Measurements from ENCODE around the gene CALD1. TPM values are rescaled to one million over a fixed set of nuclear protein-coding genes. Genes with fewer than 3 reads are reported as not detected.

Gene CALD1
- total RNA-seq, 1 experiment from 2014 or later: 147 TPM

- TF ChIP-seq ELF4 (CRISPR knock-in tag; IDR thresholded peaks at IDR 0.05; ENCODE audit: low read depth) (no peak), NR1H2 (CRISPR knock-in tag; IDR thresholded peaks at IDR 0.05) (no peak), ETV6 (CRISPR knock-in tag; IDR thresholded peaks at IDR 0.05) (0 out of 2 replicates have a peak, but pooled peaks have one; percentile 31), CREM (CRISPR knock-in tag; IDR thresholded peaks at IDR 0.05) (no peak), USF1 (CRISPR knock-in tag; IDR thresholded peaks at IDR 0.05) (no peak), ZNF121 (CRISPR knock-in tag; IDR thresholded peaks at IDR 0.05) (no peak), E2F1 (CRISPR knock-in tag; IDR thresholded peaks at IDR 0.05) (no peak), TEAD1 (CRISPR knock-in tag; IDR thresholded peaks at IDR 0.05) (no peak; the same call in 1 of the 2 replicates), ZNF396 (CRISPR knock-in tag; IDR thresholded peaks at IDR 0.05; ENCODE audit: borderline replicate concordance) (no peak)
- TF ChIP-seq, protein P1, sequence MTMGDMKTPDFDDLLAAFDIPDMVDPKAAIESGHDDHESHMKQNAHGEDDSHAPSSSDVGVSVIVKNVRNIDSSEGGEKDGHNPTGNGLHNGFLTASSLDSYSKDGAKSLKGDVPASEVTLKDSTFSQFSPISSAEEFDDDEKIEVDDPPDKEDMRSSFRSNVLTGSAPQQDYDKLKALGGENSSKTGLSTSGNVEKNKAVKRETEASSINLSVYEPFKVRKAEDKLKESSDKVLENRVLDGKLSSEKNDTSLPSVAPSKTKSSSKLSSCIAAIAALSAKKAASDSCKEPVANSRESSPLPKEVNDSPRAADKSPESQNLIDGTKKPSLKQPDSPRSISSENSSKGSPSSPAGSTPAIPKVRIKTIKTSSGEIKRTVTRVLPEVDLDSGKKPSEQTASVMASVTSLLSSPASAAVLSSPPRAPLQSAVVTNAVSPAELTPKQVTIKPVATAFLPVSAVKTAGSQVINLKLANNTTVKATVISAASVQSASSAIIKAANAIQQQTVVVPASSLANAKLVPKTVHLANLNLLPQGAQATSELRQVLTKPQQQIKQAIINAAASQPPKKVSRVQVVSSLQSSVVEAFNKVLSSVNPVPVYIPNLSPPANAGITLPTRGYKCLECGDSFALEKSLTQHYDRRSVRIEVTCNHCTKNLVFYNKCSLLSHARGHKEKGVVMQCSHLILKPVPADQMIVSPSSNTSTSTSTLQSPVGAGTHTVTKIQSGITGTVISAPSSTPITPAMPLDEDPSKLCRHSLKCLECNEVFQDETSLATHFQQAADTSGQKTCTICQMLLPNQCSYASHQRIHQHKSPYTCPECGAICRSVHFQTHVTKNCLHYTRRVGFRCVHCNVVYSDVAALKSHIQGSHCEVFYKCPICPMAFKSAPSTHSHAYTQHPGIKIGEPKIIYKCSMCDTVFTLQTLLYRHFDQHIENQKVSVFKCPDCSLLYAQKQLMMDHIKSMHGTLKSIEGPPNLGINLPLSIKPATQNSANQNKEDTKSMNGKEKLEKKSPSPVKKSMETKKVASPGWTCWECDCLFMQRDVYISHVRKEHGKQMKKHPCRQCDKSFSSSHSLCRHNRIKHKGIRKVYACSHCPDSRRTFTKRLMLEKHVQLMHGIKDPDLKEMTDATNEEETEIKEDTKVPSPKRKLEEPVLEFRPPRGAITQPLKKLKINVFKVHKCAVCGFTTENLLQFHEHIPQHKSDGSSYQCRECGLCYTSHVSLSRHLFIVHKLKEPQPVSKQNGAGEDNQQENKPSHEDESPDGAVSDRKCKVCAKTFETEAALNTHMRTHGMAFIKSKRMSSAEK (CRISPR knock-in tag; IDR thresholded peaks at IDR 0.05; ENCODE audit: borderline replicate concordance): no peak
- TF ChIP-seq, protein P2, sequence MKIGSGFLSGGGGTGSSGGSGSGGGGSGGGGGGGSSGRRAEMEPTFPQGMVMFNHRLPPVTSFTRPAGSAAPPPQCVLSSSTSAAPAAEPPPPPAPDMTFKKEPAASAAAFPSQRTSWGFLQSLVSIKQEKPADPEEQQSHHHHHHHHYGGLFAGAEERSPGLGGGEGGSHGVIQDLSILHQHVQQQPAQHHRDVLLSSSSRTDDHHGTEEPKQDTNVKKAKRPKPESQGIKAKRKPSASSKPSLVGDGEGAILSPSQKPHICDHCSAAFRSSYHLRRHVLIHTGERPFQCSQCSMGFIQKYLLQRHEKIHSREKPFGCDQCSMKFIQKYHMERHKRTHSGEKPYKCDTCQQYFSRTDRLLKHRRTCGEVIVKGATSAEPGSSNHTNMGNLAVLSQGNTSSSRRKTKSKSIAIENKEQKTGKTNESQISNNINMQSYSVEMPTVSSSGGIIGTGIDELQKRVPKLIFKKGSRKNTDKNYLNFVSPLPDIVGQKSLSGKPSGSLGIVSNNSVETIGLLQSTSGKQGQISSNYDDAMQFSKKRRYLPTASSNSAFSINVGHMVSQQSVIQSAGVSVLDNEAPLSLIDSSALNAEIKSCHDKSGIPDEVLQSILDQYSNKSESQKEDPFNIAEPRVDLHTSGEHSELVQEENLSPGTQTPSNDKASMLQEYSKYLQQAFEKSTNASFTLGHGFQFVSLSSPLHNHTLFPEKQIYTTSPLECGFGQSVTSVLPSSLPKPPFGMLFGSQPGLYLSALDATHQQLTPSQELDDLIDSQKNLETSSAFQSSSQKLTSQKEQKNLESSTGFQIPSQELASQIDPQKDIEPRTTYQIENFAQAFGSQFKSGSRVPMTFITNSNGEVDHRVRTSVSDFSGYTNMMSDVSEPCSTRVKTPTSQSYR (CRISPR knock-in tag; IDR thresholded peaks at IDR 0.05): no peak
Observed at GRCh38 chr7:134778941-134779740, at the start of gene CALD1 (continued).

DNA sequence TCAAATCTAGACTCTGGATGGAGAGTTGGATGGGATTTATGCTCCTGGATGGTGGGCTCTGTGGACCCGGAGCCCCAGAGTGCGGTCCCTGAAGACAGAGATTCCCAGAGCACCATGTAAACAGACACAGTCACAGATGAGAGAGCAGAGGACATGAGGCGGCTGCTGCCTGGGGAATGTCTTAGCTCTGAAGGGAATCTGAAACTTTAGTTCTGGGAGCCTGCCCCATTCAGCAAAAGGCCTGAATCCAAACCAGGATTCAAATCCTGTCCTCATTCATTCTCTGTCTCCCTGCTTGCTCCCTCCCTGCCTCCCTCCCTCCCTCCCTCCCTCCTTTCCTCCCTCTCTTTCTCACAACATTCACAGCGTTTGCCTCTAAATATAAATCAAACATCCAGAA, 49.5 kb upstream of the CALD1 start:
- no peaks in the 10 kb centered on the region for H3K4me1 Mint-ChIP-seq
- no peaks in the 10 kb centered on the region for H3K9me3 Mint-ChIP-seq
- H3K36me3 Mint-ChIP-seq: no peaks in the 10 kb centered on the region
- ChIA-PET POLR2A (no interaction called here), CTCF (interaction anchor here (0.7 kb wide), 1 partner anchor 20 kb away, joined by 3 read pairs; no protein-coding TSS in a partner anchor)
- no peak for ATAC-seq
- no peak for DNase-seq (ENCODE audit: low spot score)
- TF ChIP-seq JAZF1 (CRISPR knock-in tag; IDR thresholded peaks at IDR 0.05): no peak
- TF ChIP-seq SP1 (CRISPR knock-in tag; conservative IDR thresholded peaks at IDR 0.05): no peak
- TF ChIP-seq, protein P3, sequence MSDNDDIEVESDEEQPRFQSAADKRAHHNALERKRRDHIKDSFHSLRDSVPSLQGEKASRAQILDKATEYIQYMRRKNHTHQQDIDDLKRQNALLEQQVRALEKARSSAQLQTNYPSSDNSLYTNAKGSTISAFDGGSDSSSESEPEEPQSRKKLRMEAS (CRISPR knock-in tag; IDR thresholded peaks at IDR 0.05): no peak
- no peak for TF ChIP-seq MYBL2 (CRISPR knock-in tag; IDR thresholded peaks at IDR 0.05)
- TF ChIP-seq SOX15 (CRISPR knock-in tag; IDR thresholded peaks at IDR 0.05): no peak
- no peak for TF ChIP-seq FOXP1 (CRISPR knock-in tag; IDR thresholded peaks at IDR 0.05; ENCODE audit: borderline replicate concordance)
- TF ChIP-seq, protein P2 (CRISPR knock-in tag; IDR thresholded peaks at IDR 0.05): no peak
- no peak for TF ChIP-seq ZNF232 (CRISPR knock-in tag; IDR thresholded peaks at IDR 0.05)
- H3K27ac Mint-ChIP-seq: no peak overlapping the region
- peaks cover 2% of the 10 kb centered on the region; the same call in 1 of the 2 replicates for H3K27me3 Mint-ChIP-seq (ENCODE audit: low read depth)
- H3K4me3 Mint-ChIP-seq: no peak overlapping the region

Data from WTC11 (cell line).